GM23338 (cell line): Measurements from ENCODE around the gene BRD9. TPM values are rescaled to one million over a fixed set of nuclear protein-coding genes. Genes with fewer than 3 reads are reported as not detected.
"Not testable (repeated sequence)": the region's sequence is repeated elsewhere in the genome, so short reads cannot be mapped to it uniquely, and the experiment has no call there.

ENCODE experiments used
- ATAC-seq: fragments of 200-7000 bp; cut with Tn5 transposase; 3 replicates; pipeline ENCODE4 v1.9.1; 2020
- DNase-seq: peaks from one replicate; pipeline ENCODE4 v3.0.0-alpha.2; 2015; ENCODE audit warnings: low spot score
- H2AFZ ChIP-seq: fragments of 200-600 bp; sonication (generic); 2 replicates; pipeline ENCODE4 v1.8.0; 2016; ENCODE audit warnings: antibody characterized with exemption, mild to moderate bottlenecking, moderate library complexity
- H3F3A ChIP-seq: fragments of 200-600 bp; sonication (generic); replicated peaks from 2 replicates; pipeline ENCODE4 v1.8.0; 2017; ENCODE audit warnings: antibody characterized with exemption, mixed run types, low read depth
- H3K27ac ChIP-seq: fragments of 200-600 bp; sonication (generic); 2 replicates; pipeline ENCODE4 v1.6.1; 2016; ENCODE audit warnings: low read depth
- H3K27me3 ChIP-seq: fragments of 200-600 bp; sonication (generic); 2 replicates; pipeline ENCODE4 v1.8.0; 2016; ENCODE audit warnings: mild to moderate bottlenecking, mixed run types, moderate library complexity; ENCODE audit not compliant: insufficient read depth
- H3K36me3 ChIP-seq: fragments of 200-600 bp; sonication (generic); 2 replicates; pipeline ENCODE4 v1.8.0; 2016; ENCODE audit warnings: mild to moderate bottlenecking; ENCODE audit not compliant: insufficient read depth
- H3K4me1 ChIP-seq: fragments of 200-600 bp; sonication (generic); 2 replicates; pipeline ENCODE4 v1.8.0; 2016; ENCODE audit warnings: mild to moderate bottlenecking, moderate library complexity; ENCODE audit not compliant: insufficient read depth
- H3K4me2 ChIP-seq: fragments of 200-600 bp; sonication (generic); 2 replicates; pipeline ENCODE4 v1.7.1; 2017; ENCODE audit warnings: mixed run types
- H3K4me3 ChIP-seq: fragments of 200-600 bp; sonication (generic); 2 replicates; pipeline ENCODE4 v1.6.1; 2016; ENCODE audit warnings: mixed run types
- H3K79me2 ChIP-seq: fragments of 200-600 bp; sonication (generic); replicated peaks from 2 replicates; pipeline ENCODE4 v1.8.0; 2017; ENCODE audit warnings: mild to moderate bottlenecking; ENCODE audit not compliant: insufficient read depth
- H3K9me2 ChIP-seq: fragments of 200-600 bp; sonication (generic); 2 replicates; pipeline ENCODE4 v1.8.0; 2017; ENCODE audit not compliant: insufficient read depth
- H4K20me1 ChIP-seq: fragments of 200-600 bp; sonication (generic); replicated peaks from 2 replicates; pipeline ENCODE4 v1.8.0; 2017; ENCODE audit warnings: mild to moderate bottlenecking; ENCODE audit not compliant: insufficient read depth
- H3K27ac Mint-ChIP-seq: 2 replicates; pipeline ENCODE4 v1.8.0; 2020; ENCODE audit warnings: inconsistent platforms, mild to moderate bottlenecking, moderate library complexity, mixed read lengths
- H3K27me3 Mint-ChIP-seq: 3 replicates; pipeline ENCODE4 v1.8.0; 2022; ENCODE audit warnings: low read depth, mild to moderate bottlenecking, moderate library complexity, mixed read lengths, inconsistent platforms; ENCODE audit not compliant: insufficient read depth, poor library complexity
- H3K36me3 Mint-ChIP-seq: 3 replicates; pipeline ENCODE4 v1.8.0; 2021; ENCODE audit warnings: low read depth, mild to moderate bottlenecking, inconsistent platforms, moderate library complexity, mixed read lengths
- H3K4me1 Mint-ChIP-seq: 3 replicates; pipeline ENCODE4 v1.8.0; 2020; ENCODE audit warnings: mild to moderate bottlenecking, inconsistent platforms, mixed read lengths
- H3K4me3 Mint-ChIP-seq: 3 replicates; pipeline ENCODE4 v1.8.0; 2021; ENCODE audit warnings: moderate library complexity, mild to moderate bottlenecking, inconsistent platforms, mixed read lengths
- H3K9me3 Mint-ChIP-seq: 3 replicates; pipeline ENCODE4 v1.8.0; 2020; ENCODE audit warnings: moderate library complexity, mild to moderate bottlenecking, inconsistent platforms, mixed read lengths
- CREB1 ChIP-seq: fragments of 250-450 bp; sonication (Bioruptor Pico); IDR thresholded peaks from 2 replicates; pipeline ENCODE4 v1.5.0; 2020; ENCODE audit warnings: low read depth, mild to moderate bottlenecking, moderate library complexity
- EZH2 ChIP-seq: fragments of 200-600 bp; sonication (generic); IDR thresholded peaks from one replicate; pipeline ENCODE4 v1.8.0; 2017; ENCODE audit warnings: antibody characterized with exemption, mild to moderate bottlenecking, low read depth; ENCODE audit not compliant: unreplicated experiment
- EZH2phosphoT487 ChIP-seq: fragments of 200-600 bp; sonication (generic); IDR thresholded peaks from one replicate; pipeline ENCODE4 v1.8.1; 2018; ENCODE audit warnings: antibody characterized with exemption; ENCODE audit not compliant: unreplicated experiment
- JUNB ChIP-seq: IDR thresholded peaks from one replicate; pipeline ENCODE4 v1.6.1; 2016; ENCODE audit warnings: antibody characterized with exemption; ENCODE audit not compliant: unreplicated experiment
- NANOG ChIP-seq: IDR thresholded peaks from 2 replicates; pipeline ENCODE4 v1.6.1; 2016; ENCODE audit warnings: antibody characterized with exemption, borderline replicate concordance
- POLR2AphosphoS5 ChIP-seq: IDR thresholded peaks from 2 replicates; pipeline ENCODE4 v1.6.1; 2016; ENCODE audit warnings: antibody characterized with exemption, low read depth
- REST ChIP-seq: IDR thresholded peaks from one replicate; pipeline ENCODE4 v1.6.1; 2018; ENCODE audit warnings: antibody characterized with exemption; ENCODE audit not compliant: unreplicated experiment
- STAT1 ChIP-seq: IDR thresholded peaks from one replicate; pipeline ENCODE4 v1.6.1; 2016; ENCODE audit warnings: antibody characterized with exemption; ENCODE audit not compliant: unreplicated experiment
- ZNF114 ChIP-seq: fragments of 250-450 bp; sonication (Bioruptor Pico); IDR thresholded peaks from 2 replicates; pipeline ENCODE4 v1.5.0; 2020; ENCODE audit warnings: mild to moderate bottlenecking, moderate library complexity
- ZNF331 ChIP-seq: fragments of 250-450 bp; sonication (Bioruptor Pico); IDR thresholded peaks from 2 replicates; pipeline ENCODE4 v1.5.0; 2020; ENCODE audit warnings: low read depth, mild to moderate bottlenecking, moderate library complexity
- ZNF462 ChIP-seq: fragments of 250-450 bp; sonication (Bioruptor Pico); IDR thresholded peaks from 2 replicates; pipeline ENCODE4 v1.5.0; 2020; ENCODE audit warnings: mild to moderate bottlenecking, moderate library complexity
- polyA plus RNA-seq: library from polyadenylated mRNA; unstranded; fragments of >200 nt; fragmentation: Nextera tagmentation; extraction: Ambion mirVana; gene quantifications from 2 replicates; pipeline ENCODE4 v1.2.1, GENCODE V29; 2016
- total RNA-seq: library from RNA; depleted of rRNA; stranded (reverse); fragments of >200 nt; shearing (Covaris generic); gene quantifications from 2 replicates; pipeline ENCODE4 v1.2.3, GENCODE V29; 2014
- TF ChIP-seq, protein P1 (sequence below): IDR thresholded peaks from 2 replicates; pipeline ENCODE4 v1.6.1; 2016; ENCODE audit warnings: antibody characterized with exemption

Gene BRD9
- total and polyA plus RNA-seq, 2 experiments from 2014 or later = 32.9 to 54.7 TPM

DNA sequence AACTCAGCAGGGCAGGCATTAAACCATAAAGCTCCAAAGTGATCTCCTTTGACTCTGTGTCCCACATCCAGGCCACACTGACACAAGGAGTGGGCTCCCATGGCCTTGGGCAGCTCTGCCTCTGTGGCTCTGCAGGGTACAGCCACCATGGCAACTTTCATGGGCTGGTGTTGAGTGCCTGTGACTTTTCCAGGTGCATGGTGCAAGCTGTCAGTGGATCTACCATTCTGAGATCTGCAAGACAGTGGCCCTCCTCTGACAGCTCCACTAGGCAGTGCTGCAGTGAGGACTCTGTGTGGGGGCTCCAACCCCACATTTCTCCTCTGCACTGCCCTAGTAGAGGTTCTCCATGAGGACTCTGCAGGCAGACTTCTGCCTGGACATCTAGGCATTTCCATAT, 41.4 kb upstream of the BRD9 start:
- not testable (repeated sequence) for H3K4me3 Mint-ChIP-seq, H3K79me2 ChIP-seq, H3K27ac ChIP-seq, H2AFZ ChIP-seq, H3K9me3 Mint-ChIP-seq, DNase-seq, H3K27ac Mint-ChIP-seq, H3K9me2 ChIP-seq, H3F3A ChIP-seq, H4K20me1 ChIP-seq, H3K4me1 ChIP-seq, H3K4me3 ChIP-seq, H3K36me3 ChIP-seq, H3K27me3 ChIP-seq, H3K4me1 Mint-ChIP-seq, H3K36me3 Mint-ChIP-seq, H3K4me2 ChIP-seq, H3K27me3 Mint-ChIP-seq, ATAC-seq

DNA sequence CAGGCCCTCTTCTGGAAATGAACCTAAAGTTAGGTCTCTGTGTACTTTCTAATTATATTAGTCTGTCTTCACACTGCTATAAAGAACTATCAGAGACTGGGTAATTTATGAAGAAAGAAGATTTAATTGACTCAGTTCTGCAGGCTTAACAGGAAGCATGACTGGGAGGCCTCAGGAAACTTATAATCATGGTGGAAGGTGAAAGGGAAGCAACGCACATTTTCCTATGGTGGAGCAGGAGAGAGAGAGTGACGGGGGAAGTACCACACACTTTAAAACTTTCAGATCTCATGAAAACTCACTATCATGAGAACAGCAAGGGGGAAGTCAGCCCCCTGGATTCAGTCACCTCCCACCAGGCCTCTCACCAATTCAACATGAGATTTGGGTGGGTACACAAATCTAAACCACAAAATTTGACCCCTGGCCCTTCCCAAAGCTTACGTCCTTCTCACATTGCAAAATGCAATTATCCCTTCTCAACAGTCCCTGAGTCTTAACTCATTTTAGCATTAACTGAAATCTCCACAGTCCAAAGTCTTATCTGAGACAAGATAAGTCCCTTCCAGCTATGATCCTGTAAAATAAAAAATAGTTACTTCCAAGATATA, 40.8 kb upstream of the BRD9 start:
- Histone ChIP-seq H3K4me3 (no peak overlapping the region), H3K4me2 (no peak overlapping the region), H3K27ac (no peak overlapping the region), H3K9me2 (no peaks in the 10 kb centered on the region), H3K4me1 (no peaks in the 10 kb centered on the region), H3F3A (no peaks in the 10 kb centered on the region), H3K36me3 (no peaks in the 10 kb centered on the region), H3K79me2 (no peaks in the 10 kb centered on the region), H3K27me3 (no peaks in the 10 kb centered on the region), H2AFZ (no peak overlapping the region), H4K20me1 (no peaks in the 10 kb centered on the region)
- ATAC-seq (no peak), DNase-seq (no peak)
- H3K27ac Mint-ChIP-seq = no peak overlapping the region
- H3K9me3 Mint-ChIP-seq = peaks cover 4% of the 10 kb centered on the region
- no peaks in the 10 kb centered on the region for H3K4me1 Mint-ChIP-seq
- H3K4me3 Mint-ChIP-seq = no peak overlapping the region
- H3K36me3 Mint-ChIP-seq = no peaks in the 10 kb centered on the region
- H3K27me3 Mint-ChIP-seq = peaks cover 3% of the 10 kb centered on the region
- TF ChIP-seq STAT1 = no peak
- no peak for TF ChIP-seq NANOG
- TF ChIP-seq, protein P1, sequence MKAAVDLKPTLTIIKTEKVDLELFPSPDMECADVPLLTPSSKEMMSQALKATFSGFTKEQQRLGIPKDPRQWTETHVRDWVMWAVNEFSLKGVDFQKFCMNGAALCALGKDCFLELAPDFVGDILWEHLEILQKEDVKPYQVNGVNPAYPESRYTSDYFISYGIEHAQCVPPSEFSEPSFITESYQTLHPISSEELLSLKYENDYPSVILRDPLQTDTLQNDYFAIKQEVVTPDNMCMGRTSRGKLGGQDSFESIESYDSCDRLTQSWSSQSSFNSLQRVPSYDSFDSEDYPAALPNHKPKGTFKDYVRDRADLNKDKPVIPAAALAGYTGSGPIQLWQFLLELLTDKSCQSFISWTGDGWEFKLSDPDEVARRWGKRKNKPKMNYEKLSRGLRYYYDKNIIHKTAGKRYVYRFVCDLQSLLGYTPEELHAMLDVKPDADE = no peak
- no peak for TF ChIP-seq EZH2
- TF ChIP-seq ZNF114 (CRISPR knock-in tag) = no peak
- no peak for TF ChIP-seq CREB1 (CRISPR knock-in tag)
- no peak for TF ChIP-seq POLR2AphosphoS5
- no peak for TF ChIP-seq JUNB
- no peak for TF ChIP-seq EZH2phosphoT487
- TF ChIP-seq REST = no peak
- TF ChIP-seq ZNF462 = no peak
- no peak for TF ChIP-seq ZNF331 (CRISPR knock-in tag)
